A673 (cell line): ENCODE data around the gene TFB1M.

Experiments
- CTCF ChIP-seq: fragments of 300-800, 200-600 bp; sonication (generic); conservative IDR thresholded peaks from 2 replicates; pipeline ENCODE4 v1.5.1; 2017; ENCODE audit warnings: low read depth, mild to moderate bottlenecking, antibody characterized with exemption, low read length, moderate library complexity, mixed read lengths
- EZH2 ChIP-seq: fragments of 200-600 bp; sonication (generic); IDR thresholded peaks from 2 replicates; pipeline ENCODE4 v1.6.1; 2017; ENCODE audit warnings: borderline replicate concordance, low read depth, mild to moderate bottlenecking, mixed read lengths, antibody characterized with exemption, low read length; ENCODE audit not compliant: poor library complexity, severe bottlenecking

GRCh38 chr6:155232848-155233247 lies 81.4 kb downstream of the TFB1M start:
- TF ChIP-seq CTCF (no peak), EZH2 (no peak)
